HepG2 (cell line): ENCODE results near the gene ZBTB7A. TPM values are rescaled to one million over a fixed set of nuclear protein-coding genes. Genes with fewer than 3 reads are reported as not detected.
A peak's percentile ranks its signal among the peaks of the same experiment; 100 is the strongest.

Source experiments
- ATAC-seq: fragments of 200-7000 bp; cut with Tn5 transposase; 3 replicates; pipeline ENCODE4 v1.9.1; 2020; ENCODE audit warnings: mild to moderate bottlenecking, moderate library complexity
- BruUV-seq: library from RNA; stranded (reverse); fragments of 400-500 nt; replicated peaks from 2 replicates; lab custom pipeline; 2021; lab: Mats Ljungman, UMichigan
- CTCF ChIA-PET: fragments of 300-600 bp; formaldehyde crosslinking; extraction: SDS; loops from one replicate; lab custom pipeline; 2021; ENCODE audit warnings: low total read pairs, inconsistent platforms, low intra/inter-chr PET ratio; lab: Yijun Ruan, JAX
- POLR2A ChIA-PET: fragments of 350-600 bp; sonication (Branson Sonifier 250); formaldehyde crosslinking; loops from one replicate; lab custom pipeline; 2020; ENCODE audit warnings: antibody characterized with exemption, inconsistent platforms; lab: Yijun Ruan, JAX
- DNase-seq: peaks from one replicate; pipeline ENCODE4 v3.0.0-alpha.2; 2015; ENCODE audit warnings: low spot score
- FAIRE-seq: peaks from 3 replicates; lab custom pipeline; 2011; peaks lifted over from hg19 to GRCh38; lab: Jason Lieb, UNC
- H2AFZ ChIP-seq: one replicate; pipeline ENCODE4 v1.6.1; 2011; ENCODE audit warnings: low read length, inconsistent platforms
- H3K27ac ChIP-seq: fragments of 300-600 bp; 3 replicates; pipeline ENCODE4 v1.8.0; 2011; ENCODE audit warnings: mixed run types, mild to moderate bottlenecking, mixed read lengths, low read length, inconsistent platforms; ENCODE audit not compliant: insufficient read depth; ENCODE audit errors: extremely low read length
- H3K27me3 ChIP-seq, 2 experiments: fragments of 200-600 bp in 1 of 2; 2 replicates in 1 of 2; 3 replicates in 1 of 2; pipeline versions ENCODE4 v1.6.0 to v1.8.0; 2011; ENCODE audit warnings: low read length in 2 of 2, mild to moderate bottlenecking in 2 of 2, moderate library complexity in 2 of 2, inconsistent platforms in 1 of 2; ENCODE audit not compliant: insufficient read depth in 2 of 2, control insufficient read depth in 1 of 2
- H3K36me3 ChIP-seq, 2 experiments: fragments of 200-600 bp in 1 of 2; replicated peaks in 1 of 2; 2 replicates in 1 of 2; 3 replicates in 1 of 2; pipeline versions ENCODE4 v1.5.1 to v1.8.0; 2011; ENCODE audit warnings: low read length in 2 of 2, inconsistent platforms in 1 of 2; ENCODE audit not compliant: insufficient read depth in 2 of 2, control insufficient read depth in 1 of 2
- H3K4me1 ChIP-seq: 2 replicates; pipeline ENCODE4 v1.5.1; 2012; ENCODE audit warnings: low read length, inconsistent platforms; ENCODE audit not compliant: insufficient read depth
- H3K4me2 ChIP-seq: 2 replicates; pipeline ENCODE4 v1.6.0; 2011; ENCODE audit warnings: low read depth, low read length, inconsistent platforms
- H3K4me3 ChIP-seq, 3 experiments: fragments of 200-600 bp in 1 of 3; sonication (generic), shearing (Covaris generic) in 1 of 3; replicated peaks in 1 of 3; 2 replicates each; pipeline ENCODE4 v1.5.1; 2011 to 2016; ENCODE audit warnings: low read length in 3 of 3, inconsistent platforms in 2 of 3, low read depth in 2 of 3, mild to moderate bottlenecking in 2 of 3, control low read depth in 1 of 3, mixed read lengths in 1 of 3; ENCODE audit not compliant: insufficient read depth in 1 of 3
- H3K79me2 ChIP-seq: one replicate; pipeline ENCODE4 v1.6.1; 2011; ENCODE audit warnings: low read length, inconsistent platforms; ENCODE audit not compliant: insufficient read depth
- H3K9ac ChIP-seq: 2 replicates; pipeline ENCODE4 v1.6.0; 2011; ENCODE audit warnings: mild to moderate bottlenecking, low read depth, low read length, inconsistent platforms; ENCODE audit not compliant: insufficient read depth
- H3K9me3 ChIP-seq: 2 replicates; pipeline ENCODE4 v1.5.1; 2012; ENCODE audit warnings: mild to moderate bottlenecking, low read length
- H4K20me1 ChIP-seq: 2 replicates; pipeline ENCODE4 v1.6.0; 2011; ENCODE audit warnings: inconsistent platforms, mild to moderate bottlenecking, low read length, moderate library complexity; ENCODE audit not compliant: insufficient read depth
- JDP2 ChIP-seq: sonication (generic); formaldehyde crosslinking; IDR thresholded peaks from 2 replicates; pipeline ENCODE4 v1.8.1; 2022; ENCODE audit warnings: missing genetic modification reagents, borderline replicate concordance
- KLF13 ChIP-seq: sonication (generic); formaldehyde crosslinking; IDR thresholded peaks from 2 replicates; pipeline ENCODE4 v1.4.0; 2020; ENCODE audit warnings: mild to moderate bottlenecking, missing genetic modification reagents
- RBFOX2 ChIP-seq: fragments of 200-400 bp; formaldehyde crosslinking; IDR thresholded peaks from 2 replicates; pipeline ENCODE4 v1.6.1; 2017; ENCODE audit warnings: low read depth, mild to moderate bottlenecking, low read length
- SUZ12 ChIP-seq: fragments of 150-350 bp; IDR thresholded peaks from 2 replicates; pipeline ENCODE4 v1.6.1; 2014; ENCODE audit warnings: low read depth, low read length
- ZNF34 ChIP-seq: sonication (generic); formaldehyde crosslinking; IDR thresholded peaks from 2 replicates; pipeline ENCODE4 v1.4.0; 2020; ENCODE audit warnings: mild to moderate bottlenecking, missing genetic modification reagents, borderline replicate concordance
- ZNF678 ChIP-seq: sonication (generic); formaldehyde crosslinking; IDR thresholded peaks from 2 replicates; pipeline ENCODE4 v1.4.0; 2020; ENCODE audit warnings: mild to moderate bottlenecking, missing genetic modification reagents
- ZNF839 ChIP-seq: sonication (generic); formaldehyde crosslinking; IDR thresholded peaks from 2 replicates; pipeline ENCODE4 v1.4.0; 2020; ENCODE audit warnings: missing genetic modification reagents, mild to moderate bottlenecking, borderline replicate concordance
- WGBS: methylation state at CpG from one replicate; pipeline ENCODE4 v1.1.6; 2017; ENCODE audit warnings: low lambda C conversion rate; 5-methylcytosine and 5-hydroxymethylcytosine counted together
- in situ Hi-C: cut with HindIII; loops from 2 replicates; pipeline ENCODE4 v1.10.0; 2017; ENCODE audit warnings: low pct_unique_long_range_greater_than_20kb; ENCODE audit not compliant: extremely low pct_ligation_motif_present
- intact Hi-C: fragments of 100-400 bp; cut with micrococcal nuclease; formaldehyde crosslinking; loops from one replicate; pipeline ENCODE4 v1.10.0; 2022; ENCODE audit not compliant: unreplicated experiment
- polyA plus RNA-seq, 8 experiments: library from polyadenylated mRNA; depleted of rRNA in 3 of 8; stranded (reverse) in 7 of 8; unstranded in 1 of 8; fragments of >200 nt; fragmentation: Illumina TruSeq in 4 of 8; extraction: Trizol in 4 of 8; gene quantifications; 2 replicates each; pipeline versions ENCODE4 v1.2.1 to v1.2.3, GENCODE V29; 2011 to 2016; ENCODE audit warnings: low read depth in 4 of 8, missing spikeins in 1 of 8, mixed read lengths in 1 of 8; ENCODE audit not compliant: insufficient read depth in 1 of 8
- total RNA-seq, 5 experiments: library from RNA; depleted of rRNA; stranded (reverse); fragments of >200 nt; fragmentation: Illumina TruSeq; extraction: Trizol; gene quantifications; 2 replicates each; pipeline ENCODE4 v1.2.3, GENCODE V29; 2016; ENCODE audit warnings: low read depth in 1 of 5
- TF ChIP-seq, protein P1 (sequence below): sonication (generic); formaldehyde crosslinking; IDR thresholded peaks from 2 replicates; pipeline ENCODE4 v1.4.0; 2020; ENCODE audit warnings: mild to moderate bottlenecking, missing genetic modification reagents
- TF ChIP-seq, protein P2 (sequence below): sonication (generic); formaldehyde crosslinking; IDR thresholded peaks from 2 replicates; pipeline ENCODE4 v1.8.0; 2023; ENCODE audit warnings: mild to moderate bottlenecking, missing genetic modification reagents

The ZBTB7A gene
- total and polyA plus RNA-seq, 2 of the 13 experiments (the other 11 are each of a cell fraction or from before 2014, with no cell fraction given) = 3.6 to 4.0 TPM

DNA sequence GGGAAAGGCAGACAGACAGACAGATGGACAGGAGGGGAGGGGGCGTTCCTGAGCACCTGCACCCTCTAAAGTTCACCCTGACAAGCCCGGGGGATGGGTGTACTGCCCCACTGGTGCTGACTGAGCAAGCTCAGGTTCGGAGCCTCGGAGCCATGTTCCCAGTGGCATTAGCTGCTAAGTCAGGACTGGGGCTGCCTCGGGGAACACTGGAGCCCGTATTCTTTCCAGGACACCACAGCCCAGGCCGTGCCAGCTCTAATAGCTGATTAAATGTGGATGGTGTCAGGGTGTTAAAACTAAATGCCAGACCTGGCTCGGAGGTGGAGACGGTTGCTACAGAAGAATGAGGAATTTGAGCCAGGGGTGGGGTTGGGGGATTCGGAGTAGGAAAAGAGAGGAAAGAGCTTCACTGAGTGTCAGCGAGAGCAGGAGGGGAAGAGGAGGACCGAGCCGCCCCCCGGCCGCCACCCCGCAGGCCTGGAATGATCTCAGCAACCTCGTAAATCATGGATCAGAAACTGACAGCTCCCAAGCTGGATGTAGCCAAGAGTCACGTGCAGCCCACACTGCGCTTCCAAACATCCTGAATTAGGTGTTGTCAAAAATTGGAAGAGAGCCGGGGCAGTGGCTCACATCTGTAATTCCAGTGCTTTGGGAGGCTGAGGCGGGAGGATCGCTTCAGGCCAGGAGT, 46.8 kb upstream of the ZBTB7A start:
- over 99% methylated on average over 20 of the region's 22 CpGs for WGBS
- DNase-seq = no peak
- no peak overlapping the region for H3K27ac ChIP-seq
- ChIA-PET CTCF (no interaction called here), POLR2A (no interaction called here)
- in situ Hi-C loops (no loop called here), intact Hi-C loops (no loop called here)
- no peak for TF ChIP-seq JDP2 (CRISPR knock-in tag)
- 0 out of 2 replicates have a peak, but pooled peaks cover 1% of the 10 kb centered on the region for H4K20me1 ChIP-seq
- no peak for ATAC-seq
- no peak overlapping the region for H3K4me3 ChIP-seq
- H3K27me3 ChIP-seq = no peaks in the 10 kb centered on the region
- H3K79me2 ChIP-seq = no peaks in the 10 kb centered on the region
- no peak overlapping the region for H3K9ac ChIP-seq
- no peak overlapping the region for H2AFZ ChIP-seq
- FAIRE-seq = no peak
- H3K4me2 ChIP-seq = no peak overlapping the region
- H3K36me3 ChIP-seq = peaks cover 21 to 68% of the 10 kb centered on the region in 2 experiments; a peak in 4 of 5 replicates
- no peaks in the 10 kb centered on the region for H3K9me3 ChIP-seq
- no TSS peak for BruUV-seq
- H3K4me1 ChIP-seq = no peaks in the 10 kb centered on the region; the same call in 1 of the 2 replicates

DNA sequence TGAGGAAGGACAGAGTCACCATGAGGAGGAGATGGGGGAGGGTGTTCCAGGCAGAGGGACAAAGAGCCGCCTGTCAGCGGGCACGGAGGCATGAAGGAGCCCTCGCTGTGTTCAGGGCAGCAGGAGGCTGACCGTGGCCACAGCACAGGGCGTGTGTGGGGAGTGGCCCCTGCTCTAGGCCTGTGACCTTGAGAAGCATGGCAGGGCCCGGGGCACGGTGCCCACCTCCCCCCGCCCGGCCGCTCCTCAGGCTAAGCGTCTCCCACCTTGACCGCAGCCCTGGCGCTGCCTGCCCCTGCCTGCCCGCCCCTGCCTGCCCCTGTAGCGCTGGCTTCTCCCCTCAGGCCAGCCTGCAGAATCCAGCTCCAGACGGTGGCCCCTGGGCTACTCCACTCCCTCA, 45.7 kb upstream of the ZBTB7A start:
- Histone ChIP-seq H3K27me3 (no peaks in the 10 kb centered on the region), H3K27ac (no peak overlapping the region), H4K20me1 (no peaks in the 10 kb centered on the region), H3K36me3 (peaks cover 21 to 70% of the 10 kb centered on the region in 2 experiments; a peak in 4 of 5 replicates), H3K4me1 (no peaks in the 10 kb centered on the region; the same call in 1 of the 2 replicates), H3K79me2 (no peaks in the 10 kb centered on the region), H2AFZ (no peak overlapping the region), H3K9me3 (no peaks in the 10 kb centered on the region), H3K4me2 (no peak overlapping the region), H3K4me3 (no peak overlapping the region), H3K9ac (no peak overlapping the region)
- in situ Hi-C loops (no loop called here), intact Hi-C loops (no loop called here)
- POLR2A ChIA-PET = no interaction called here
- BruUV-seq = no TSS peak
- ATAC-seq (no peak), FAIRE-seq (no peak), DNase-seq (no peak)
- TF ChIP-seq, protein P1, sequence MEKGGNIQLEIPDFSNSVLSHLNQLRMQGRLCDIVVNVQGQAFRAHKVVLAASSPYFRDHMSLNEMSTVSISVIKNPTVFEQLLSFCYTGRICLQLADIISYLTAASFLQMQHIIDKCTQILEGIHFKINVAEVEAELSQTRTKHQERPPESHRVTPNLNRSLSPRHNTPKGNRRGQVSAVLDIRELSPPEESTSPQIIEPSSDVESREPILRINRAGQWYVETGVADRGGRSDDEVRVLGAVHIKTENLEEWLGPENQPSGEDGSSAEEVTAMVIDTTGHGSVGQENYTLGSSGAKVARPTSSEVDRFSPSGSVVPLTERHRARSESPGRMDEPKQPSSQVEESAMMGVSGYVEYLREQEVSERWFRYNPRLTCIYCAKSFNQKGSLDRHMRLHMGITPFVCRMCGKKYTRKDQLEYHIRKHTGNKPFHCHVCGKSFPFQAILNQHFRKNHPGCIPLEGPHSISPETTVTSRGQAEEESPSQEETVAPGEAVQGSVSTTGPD (CRISPR knock-in tag) = no peak
- TF ChIP-seq ZNF678 (no peak), ZNF34 (CRISPR knock-in tag) (no peak), ZNF839 (CRISPR knock-in tag) (no peak), KLF13 (CRISPR knock-in tag) (no peak), SUZ12 (no peak), RBFOX2 (peak; percentile 57; the same call in 1 of the 2 replicates)
- TF ChIP-seq, protein P2, sequence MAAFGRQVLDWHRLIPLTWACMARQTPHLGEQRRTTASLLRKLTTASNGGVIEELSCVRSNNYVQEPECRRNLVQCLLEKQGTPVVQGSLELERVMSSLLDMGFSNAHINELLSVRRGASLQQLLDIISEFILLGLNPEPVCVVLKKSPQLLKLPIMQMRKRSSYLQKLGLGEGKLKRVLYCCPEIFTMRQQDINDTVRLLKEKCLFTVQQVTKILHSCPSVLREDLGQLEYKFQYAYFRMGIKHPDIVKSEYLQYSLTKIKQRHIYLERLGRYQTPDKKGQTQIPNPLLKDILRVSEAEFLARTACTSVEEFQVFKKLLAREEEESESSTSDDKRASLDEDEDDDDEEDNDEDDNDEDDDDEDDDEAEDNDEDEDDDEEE = no peak
- CTCF ChIA-PET = no interaction called here
- 98% methylated on average over 15 of the region's 17 CpGs for WGBS
